Measurements from ENCODE around the gene SNRNP25.

Gene SNRNP25

DNA sequence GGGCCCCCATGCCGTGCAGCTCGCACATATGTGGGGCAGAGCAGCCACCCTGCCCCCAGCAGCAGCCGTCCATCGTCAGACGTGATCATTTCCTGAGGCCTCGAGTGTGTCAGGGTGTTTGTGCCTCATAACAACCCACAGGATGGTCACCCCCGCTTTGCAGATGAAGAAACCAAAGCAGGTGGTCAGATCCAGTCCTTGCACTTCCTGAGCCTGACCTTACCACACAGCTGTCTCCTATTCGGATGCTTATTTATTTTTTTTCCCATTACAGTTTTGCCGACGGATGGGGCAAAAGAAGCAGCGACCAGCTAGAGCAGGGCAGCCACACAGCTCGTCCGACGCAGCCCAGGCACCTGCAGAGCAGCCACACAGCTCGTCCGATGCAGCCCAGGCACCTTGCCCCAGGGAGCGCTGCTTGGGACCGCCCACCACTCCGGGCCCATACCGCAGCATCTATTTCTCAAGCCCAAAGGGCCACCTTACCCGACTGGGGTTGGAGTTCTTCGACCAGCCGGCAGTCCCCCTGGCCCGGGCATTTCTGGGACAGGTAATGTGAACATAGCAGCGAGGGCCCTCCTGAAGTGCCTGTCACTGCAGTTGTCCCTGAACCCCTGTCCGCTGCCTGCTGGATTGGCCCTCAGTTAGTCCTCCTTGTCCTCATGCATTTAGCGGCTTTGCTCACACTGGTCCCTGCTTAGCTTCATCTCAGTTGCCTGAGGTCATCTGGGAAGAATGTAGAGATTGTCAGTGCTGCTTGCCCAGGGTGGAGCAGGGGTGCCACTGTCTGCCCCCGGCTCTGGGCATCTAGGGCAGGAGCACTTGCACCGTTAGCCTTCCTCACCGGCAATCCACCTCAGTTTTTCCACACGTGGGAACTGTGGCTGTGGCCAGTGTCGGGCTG lies 25.8 kb downstream of the SNRNP25 start:
- H3K4me1 ChIP-seq (ENCODE audit: control insufficient read depth in 2 of 2, insufficient read depth in 1 of 2, low read depth in 1 of 2, low read length in 2 of 2) = peaks cover 32 to 34% of the 10 kb centered on the region in 2 donors
- H2BK15ac ChIP-seq (ENCODE audit: low read length) = no peak overlapping the region
- WGBS, 2 donors (ENCODE audit: extremely low coverage in 2 of 2, insufficient read length in 2 of 2, insufficient replicate concordance in 1 of 2) = no CpG with 5 or more reads among the region's 32 CpGs
- H3K4me2 ChIP-seq (ENCODE audit: insufficient read depth, low read length, poor library complexity, severe bottlenecking) = no peak overlapping the region
- H3K18ac ChIP-seq (ENCODE audit: low read length) = no peak overlapping the region
- H4K8ac ChIP-seq (ENCODE audit: low read depth, low read length) = no peak overlapping the region
- peak overlapping the region; percentile 98 for H2AK5ac ChIP-seq (ENCODE audit: low read depth, low read length)
- peaks cover 4% of the 10 kb centered on the region for H3K79me1 ChIP-seq (ENCODE audit: low read depth, low read length)
- no peaks in the 10 kb centered on the region for H3K27me3 ChIP-seq (ENCODE audit: control insufficient read depth in 3 of 3, insufficient read depth in 3 of 3, low read depth in 1 of 3, low read length in 3 of 3)
- H2BK12ac ChIP-seq (ENCODE audit: low read length) = peak overlapping the region; percentile 41
- no peak overlapping the region for H2BK5ac ChIP-seq (ENCODE audit: low read length)
- no peak overlapping the region for H3K4ac ChIP-seq (ENCODE audit: low read length)
- H4K91ac ChIP-seq (ENCODE audit: low read depth, low read length, poor library complexity) = no peak overlapping the region
- peaks cover 12 to 36% of the 10 kb centered on the region in 2 donors for H3K36me3 ChIP-seq (replicated peaks in 1 of 2; ENCODE audit: control insufficient read depth in 2 of 2, insufficient read depth in 2 of 2, low read length in 2 of 2)
- no peak overlapping the region for H2AFZ ChIP-seq (ENCODE audit: low read length)
- H3K14ac ChIP-seq (ENCODE audit: low read length) = no peak overlapping the region
- H3K9ac ChIP-seq (ENCODE audit: low read depth, low read length, poor library complexity) = no peak overlapping the region
- H3K27ac ChIP-seq (replicated peaks; ENCODE audit: low read length) = no peak overlapping the region
- peak overlapping the region; percentile 30 to 79 for H3K4me3 ChIP-seq (ENCODE audit: low read length in 2 of 2)
- no peak overlapping the region for H2BK120ac ChIP-seq (ENCODE audit: low read depth, low read length)
- no peaks in the 10 kb centered on the region for H3K9me3 ChIP-seq (replicated peaks in 1 of 2; ENCODE audit: control insufficient read depth in 2 of 2, insufficient read depth in 1 of 2, low read depth in 1 of 2, low read length in 2 of 2)
- H3K23ac ChIP-seq (ENCODE audit: low read depth, low read length, poor library complexity) = peak overlapping the region; percentile 87
- no peak for DNase-seq (ENCODE audit: low spot score)

DNA sequence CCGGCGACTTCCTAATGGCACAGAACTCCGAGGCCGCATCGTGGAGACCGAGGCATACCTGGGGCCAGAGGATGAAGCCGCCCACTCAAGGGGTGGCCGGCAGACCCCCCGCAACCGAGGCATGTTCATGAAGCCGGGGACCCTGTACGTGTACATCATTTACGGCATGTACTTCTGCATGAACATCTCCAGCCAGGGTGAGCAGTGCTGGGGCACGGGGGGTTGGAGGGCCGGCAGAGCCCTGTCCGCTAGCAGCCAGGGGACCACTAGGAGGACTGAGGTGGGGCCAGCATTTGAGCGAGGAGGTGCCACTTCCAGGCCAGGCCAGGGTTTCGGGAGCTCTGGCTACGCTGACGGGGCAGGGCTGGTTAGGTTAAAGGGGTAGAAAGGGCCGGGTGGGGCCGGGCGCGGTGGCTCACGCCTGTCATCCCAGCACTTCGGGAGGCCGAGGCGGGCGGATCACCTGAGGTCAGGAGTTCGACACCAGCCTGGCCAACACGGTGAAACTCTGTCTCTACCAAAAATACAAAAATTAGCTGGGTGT lies 29.5 kb downstream of the SNRNP25 start:
- H4K91ac ChIP-seq (ENCODE audit: low read depth, low read length, poor library complexity) = no peak overlapping the region
- H3K4me2 ChIP-seq (ENCODE audit: insufficient read depth, low read length, poor library complexity, severe bottlenecking) = no peak overlapping the region
- no peak overlapping the region for H2AK5ac ChIP-seq (ENCODE audit: low read depth, low read length)
- H3K4ac ChIP-seq (ENCODE audit: low read length) = no peak overlapping the region
- H2BK120ac ChIP-seq (ENCODE audit: low read depth, low read length) = no peak overlapping the region
- no CpG with 5 or more reads among the region's 31 CpGs for WGBS, 2 donors (ENCODE audit: extremely low coverage in 2 of 2, insufficient read length in 2 of 2, insufficient replicate concordance in 1 of 2)
- H2BK12ac ChIP-seq (ENCODE audit: low read length) = no peak overlapping the region
- peak overlapping the region; percentile 2 for H3K23ac ChIP-seq (ENCODE audit: low read depth, low read length, poor library complexity)
- no peak overlapping the region for H3K14ac ChIP-seq (ENCODE audit: low read length)
- no peak overlapping the region for H3K9ac ChIP-seq (ENCODE audit: low read depth, low read length, poor library complexity)
- no peak overlapping the region for H2AFZ ChIP-seq (ENCODE audit: low read length)
- no peak overlapping the region for H2BK5ac ChIP-seq (ENCODE audit: low read length)
- peaks cover 5 to 6% of the 10 kb centered on the region in 2 donors for H3K4me1 ChIP-seq (ENCODE audit: control insufficient read depth in 2 of 2, insufficient read depth in 1 of 2, low read depth in 1 of 2, low read length in 2 of 2)
- H3K9me3 ChIP-seq (replicated peaks in 1 of 2; ENCODE audit: control insufficient read depth in 2 of 2, insufficient read depth in 1 of 2, low read depth in 1 of 2, low read length in 2 of 2) = no peaks in the 10 kb centered on the region
- no peaks in the 10 kb centered on the region for H3K27me3 ChIP-seq (ENCODE audit: control insufficient read depth in 3 of 3, insufficient read depth in 3 of 3, low read depth in 1 of 3, low read length in 3 of 3)
- H3K36me3 ChIP-seq (replicated peaks in 1 of 2; ENCODE audit: control insufficient read depth in 2 of 2, insufficient read depth in 2 of 2, low read length in 2 of 2) = peaks cover 28 to 69% of the 10 kb centered on the region in 2 donors
- no peak overlapping the region for H4K8ac ChIP-seq (ENCODE audit: low read depth, low read length)
- H3K79me1 ChIP-seq (ENCODE audit: low read depth, low read length) = peaks cover 4% of the 10 kb centered on the region
- H2BK15ac ChIP-seq (ENCODE audit: low read length) = no peak overlapping the region
- H3K4me3 ChIP-seq (ENCODE audit: low read length in 2 of 2) = no peak overlapping the region
- no peak overlapping the region for H3K18ac ChIP-seq (ENCODE audit: low read length)
- DNase-seq (ENCODE audit: low spot score) = no peak
- no peak overlapping the region for H3K27ac ChIP-seq (replicated peaks; ENCODE audit: low read length)

DNA sequence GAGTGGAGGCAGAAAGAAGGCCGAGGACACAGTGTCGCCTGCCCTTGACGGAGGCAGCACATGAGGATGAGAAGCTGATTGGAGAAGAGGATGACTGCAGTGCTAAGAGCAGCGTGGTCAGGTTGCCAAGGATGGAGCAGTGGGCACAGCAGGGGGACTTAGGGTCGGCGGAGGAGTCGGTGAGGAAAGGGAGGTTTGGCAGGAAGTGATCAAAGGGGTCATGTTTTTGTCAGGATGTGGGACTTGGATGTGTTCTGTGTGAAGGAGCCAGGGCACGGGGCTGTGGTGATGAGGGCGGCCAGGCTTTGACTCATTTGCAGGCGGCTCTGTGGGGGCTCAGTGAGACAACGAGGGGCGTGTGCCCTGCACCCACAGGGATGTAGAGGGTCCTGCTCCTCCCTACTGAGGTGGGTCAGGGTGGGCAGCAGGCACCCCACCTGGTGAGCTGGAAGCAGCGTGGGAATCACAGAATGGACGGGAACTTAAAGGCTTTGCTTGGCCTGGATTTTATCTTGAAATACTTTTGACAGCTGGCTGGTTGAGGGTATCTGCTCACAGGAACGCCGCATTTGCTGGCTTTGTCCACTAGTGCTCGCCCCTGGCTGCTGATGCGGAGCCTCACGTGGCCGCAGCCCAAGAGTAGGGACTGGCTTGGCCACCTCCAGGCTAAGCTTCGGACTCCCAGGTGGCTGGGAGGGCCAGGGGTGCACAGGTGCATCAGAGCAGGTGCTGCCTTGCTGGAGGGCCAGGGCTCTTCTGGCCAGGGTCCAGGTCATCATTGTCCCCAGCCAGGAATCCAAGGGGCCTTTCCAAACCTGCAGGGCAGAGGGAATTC lies 30.4 kb downstream of the SNRNP25 start:
- no CpG with 5 or more reads among the region's 21 CpGs for WGBS, 2 donors (ENCODE audit: extremely low coverage in 2 of 2, insufficient read length in 2 of 2, insufficient replicate concordance in 1 of 2)
- Histone ChIP-seq H3K9me3 (replicated peaks in 1 of 2; ENCODE audit: control insufficient read depth in 2 of 2, insufficient read depth in 1 of 2, low read depth in 1 of 2, low read length in 2 of 2) (no peaks in the 10 kb centered on the region), H2BK5ac (ENCODE audit: low read length) (no peak overlapping the region), H3K27ac (replicated peaks; ENCODE audit: low read length) (no peak overlapping the region), H3K27me3 (ENCODE audit: control insufficient read depth in 3 of 3, insufficient read depth in 3 of 3, low read depth in 1 of 3, low read length in 3 of 3) (no peaks in the 10 kb centered on the region), H2BK12ac (ENCODE audit: low read length) (no peak overlapping the region), H3K14ac (ENCODE audit: low read length) (peak overlapping the region; percentile 82), H3K23ac (ENCODE audit: low read depth, low read length, poor library complexity) (peak overlapping the region; percentile 86), H3K4me1 (ENCODE audit: control insufficient read depth in 2 of 2, insufficient read depth in 1 of 2, low read depth in 1 of 2, low read length in 2 of 2) (peaks cover 0 to under 1% of the 10 kb centered on the region in 2 donors), H3K9ac (ENCODE audit: low read depth, low read length, poor library complexity) (no peak overlapping the region), H3K4ac (ENCODE audit: low read length) (no peak overlapping the region), H3K4me2 (ENCODE audit: insufficient read depth, low read length, poor library complexity, severe bottlenecking) (no peak overlapping the region), H3K18ac (ENCODE audit: low read length) (no peak overlapping the region), H2AFZ (ENCODE audit: low read length) (no peak overlapping the region), H4K8ac (ENCODE audit: low read depth, low read length) (no peak overlapping the region), H2BK15ac (ENCODE audit: low read length) (no peak overlapping the region), H3K4me3 (ENCODE audit: low read length in 2 of 2) (no peak overlapping the region), H2AK5ac (ENCODE audit: low read depth, low read length) (no peak overlapping the region), H3K36me3 (replicated peaks in 1 of 2; ENCODE audit: control insufficient read depth in 2 of 2, insufficient read depth in 2 of 2, low read length in 2 of 2) (peaks cover 34 to 76% of the 10 kb centered on the region in 2 donors), H4K91ac (ENCODE audit: low read depth, low read length, poor library complexity) (no peak overlapping the region), H2BK120ac (ENCODE audit: low read depth, low read length) (no peak overlapping the region), H3K79me1 (ENCODE audit: low read depth, low read length) (peaks cover 5% of the 10 kb centered on the region)
- no peak for DNase-seq (ENCODE audit: low spot score)

All from neuronal stem cell (in vitro differentiated cells).